ENCODE measurements around the gene RALY. TPM values are rescaled to one million over a fixed set of nuclear protein-coding genes. Genes with fewer than 3 reads are reported as not detected.

RALY gene
- 78.5 TPM for total RNA-seq

GRCh38 chr20:33993576-33994221 lies at the start of gene RALY:
RALY (plus strand) TSS chr20:33993911; CDS start chr20:34072075, 78,164 bp downstream.
- H3K9me3 ChIP-seq, result no peaks in the 10 kb centered on the region
- H3K27me3 ChIP-seq, result no peaks in the 10 kb centered on the region
- peak within 1 kb of the TSS; percentile 92 to 93 for H3K4me3 ChIP-seq
- peak within 1 kb of the TSS; percentile 98 to 99 for H3K27ac ChIP-seq
- intact Hi-C loops (cut with DNase I), result loop anchor here (1.0 to 5.0 kb wide), 6 partner anchors 19 to 326 kb away; partner anchors contain the start of genes ACTL10, CHMP4B and EIF2S2
- H3K4me1 ChIP-seq, result peaks cover 15 to 33% of the 10 kb centered on the region in 2 donors
- no peak for TF ChIP-seq CTCF (IDR thresholded peaks at IDR 0.05)
- H3K36me3 ChIP-seq, result no peaks in the 10 kb centered on the region
- peak; percentile 11 to 99 for DNase-seq (ENCODE audit: low spot score in 2 of 2)

GRCh38 chr20:33944914-33945313 lies 48.8 kb upstream of the RALY start:
- Histone ChIP-seq H3K27me3 (no peaks in the 10 kb centered on the region), H3K36me3 (no peaks in the 10 kb centered on the region), H3K9me3 (peaks cover 9 to 14% of the 10 kb centered on the region in 2 donors), H3K4me1 (no peaks in the 10 kb centered on the region), H3K27ac (no peak overlapping the region), H3K4me3 (no peak overlapping the region)
- TF ChIP-seq CTCF (IDR thresholded peaks at IDR 0.05), result no peak
- DNase-seq (ENCODE audit: low spot score in 2 of 2), result no peak
- intact Hi-C loops (cut with DNase I), result no loop called here

DNA sequence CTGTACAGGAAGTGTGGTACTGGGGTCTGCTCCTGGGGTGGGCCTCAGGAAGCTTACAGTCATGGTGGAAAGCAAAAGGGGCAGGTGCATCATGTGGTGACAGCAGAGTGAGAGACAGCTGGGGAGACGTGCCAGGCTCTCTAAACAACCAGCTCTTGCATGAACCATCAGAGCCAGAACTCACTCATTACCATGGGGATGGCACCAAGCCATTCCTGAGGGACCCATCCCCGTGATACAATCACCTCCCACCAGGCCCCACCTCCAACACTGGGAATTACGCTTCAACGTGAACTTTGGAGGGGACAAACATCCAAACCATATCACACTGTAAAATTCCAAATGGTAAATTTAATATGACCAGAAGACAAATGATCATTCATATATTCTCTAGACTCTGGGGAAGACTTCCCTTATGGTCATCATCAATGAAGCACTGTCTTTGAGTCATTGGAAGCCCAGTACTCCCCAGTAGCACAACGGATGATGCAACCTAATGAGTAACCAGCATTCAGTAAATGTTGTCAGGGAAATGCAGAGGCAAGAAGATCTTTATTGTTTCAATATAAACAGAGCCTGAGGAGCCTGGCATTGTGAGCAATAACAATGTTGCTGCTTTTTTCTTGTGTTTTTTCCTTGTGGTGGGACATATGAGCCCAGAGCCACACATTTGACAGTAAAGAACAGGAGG lies 48.2 kb upstream of the RALY start:
- no peak for DNase-seq (ENCODE audit: low spot score in 2 of 2)
- Histone ChIP-seq H3K4me3 (no peak overlapping the region), H3K36me3 (no peaks in the 10 kb centered on the region), H3K4me1 (no peaks in the 10 kb centered on the region), H3K27me3 (no peaks in the 10 kb centered on the region), H3K27ac (no peak overlapping the region), H3K9me3 (peaks cover 9 to 14% of the 10 kb centered on the region in 2 donors)
- intact Hi-C loops (cut with DNase I), result no loop called here
- no peak for TF ChIP-seq CTCF (IDR thresholded peaks at IDR 0.05)

GRCh38 chr20:33947709-33948295 lies 45.9 kb upstream of the RALY start:
- TF ChIP-seq CTCF (IDR thresholded peaks at IDR 0.05), result peak; percentile 26 to 35 (median 30)
- no peaks in the 10 kb centered on the region for H3K4me1 ChIP-seq
- H3K27ac ChIP-seq, result no peak overlapping the region
- intact Hi-C loops (cut with DNase I), result no loop called here
- no peaks in the 10 kb centered on the region for H3K36me3 ChIP-seq
- H3K4me3 ChIP-seq, result no peak overlapping the region
- H3K9me3 ChIP-seq, result peaks cover 9 to 14% of the 10 kb centered on the region in 2 donors
- H3K27me3 ChIP-seq, result no peaks in the 10 kb centered on the region
- no peak for DNase-seq (ENCODE audit: low spot score in 2 of 2)

- Histone ChIP-seq H3K4me1 (no peaks in the 10 kb centered on the region), H3K27me3 (no peaks in the 10 kb centered on the region), H3K36me3 (no peaks in the 10 kb centered on the region), H3K27ac (no peak overlapping the region), H3K4me3 (no peak overlapping the region), H3K9me3 (peaks cover 9 to 14% of the 10 kb centered on the region in 2 donors)
- intact Hi-C loops (cut with DNase I), result no loop called here
- no peak for TF ChIP-seq CTCF (IDR thresholded peaks at IDR 0.05)
- no peak for DNase-seq (ENCODE audit: low spot score in 2 of 2)
Measured at GRCh38 chr20:33948480-33948879, 45.2 kb upstream of the RALY start.
